NCI-H2029 treated with DMSO at 0.1 percent for 48 hours (cell line): ENCODE results near the gene IKBKE.

Experiments used
- DNase-seq: peaks from one replicate; lab custom pipeline; 2025; lab: John Stamatoyannopoulos, UW

Gene IKBKE

GRCh38 chr1:206540044-206540780 lies 69.9 kb downstream of the IKBKE start:
- DNase-seq = peak; percentile 82

GRCh38 chr1:206541236-206541833 lies 71.1 kb downstream of the IKBKE start:
- DNase-seq = no peak

GRCh38 chr1:206544562-206545257 lies 74.4 kb downstream of the IKBKE start:
- peak; percentile 27 for DNase-seq

- DNase-seq = no peak
Measured at GRCh38 chr1:206545351-206545750, 75.1 kb downstream of the IKBKE start.
